ENCODE results near the gene RNF20.
"Not testable (repeated sequence)": the region's sequence is repeated elsewhere in the genome, so short reads cannot be mapped to it uniquely, and the experiment has no call there.

The RNF20 gene

GRCh38 chr9:101510459-101510858, 23.2 kb upstream of the RNF20 start:
- H3K27me3 ChIP-seq = no peaks in the 10 kb centered on the region
- no peaks in the 10 kb centered on the region for H3K9me3 ChIP-seq
- no peak overlapping the region for H3K4me3 ChIP-seq (ENCODE audit: low read depth, low read length)
- no peaks in the 10 kb centered on the region for H3K36me3 ChIP-seq
- no peak for DNase-seq
- no peaks in the 10 kb centered on the region for H3K4me1 ChIP-seq
- TF ChIP-seq, protein P1, sequence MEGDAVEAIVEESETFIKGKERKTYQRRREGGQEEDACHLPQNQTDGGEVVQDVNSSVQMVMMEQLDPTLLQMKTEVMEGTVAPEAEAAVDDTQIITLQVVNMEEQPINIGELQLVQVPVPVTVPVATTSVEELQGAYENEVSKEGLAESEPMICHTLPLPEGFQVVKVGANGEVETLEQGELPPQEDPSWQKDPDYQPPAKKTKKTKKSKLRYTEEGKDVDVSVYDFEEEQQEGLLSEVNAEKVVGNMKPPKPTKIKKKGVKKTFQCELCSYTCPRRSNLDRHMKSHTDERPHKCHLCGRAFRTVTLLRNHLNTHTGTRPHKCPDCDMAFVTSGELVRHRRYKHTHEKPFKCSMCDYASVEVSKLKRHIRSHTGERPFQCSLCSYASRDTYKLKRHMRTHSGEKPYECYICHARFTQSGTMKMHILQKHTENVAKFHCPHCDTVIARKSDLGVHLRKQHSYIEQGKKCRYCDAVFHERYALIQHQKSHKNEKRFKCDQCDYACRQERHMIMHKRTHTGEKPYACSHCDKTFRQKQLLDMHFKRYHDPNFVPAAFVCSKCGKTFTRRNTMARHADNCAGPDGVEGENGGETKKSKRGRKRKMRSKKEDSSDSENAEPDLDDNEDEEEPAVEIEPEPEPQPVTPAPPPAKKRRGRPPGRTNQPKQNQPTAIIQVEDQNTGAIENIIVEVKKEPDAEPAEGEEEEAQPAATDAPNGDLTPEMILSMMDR (IDR thresholded peaks at IDR 0.05; ENCODE audit: low read depth, low read length) = no peak

GRCh38 chr9:101511009-101511408, 22.6 kb upstream of the RNF20 start:
- Histone ChIP-seq H3K36me3 (no peaks in the 10 kb centered on the region), H3K9me3 (no peaks in the 10 kb centered on the region), H3K27me3 (no peaks in the 10 kb centered on the region), H3K4me1 (no peaks in the 10 kb centered on the region), H3K4me3 (ENCODE audit: low read depth, low read length) (no peak overlapping the region)
- DNase-seq = no peak
- TF ChIP-seq, protein P1 (IDR thresholded peaks at IDR 0.05; ENCODE audit: low read depth, low read length) = no peak

GRCh38 chr9:101512116-101512515, 21.5 kb upstream of the RNF20 start:
- no peaks in the 10 kb centered on the region for H3K36me3 ChIP-seq
- TF ChIP-seq, protein P1 (IDR thresholded peaks at IDR 0.05; ENCODE audit: low read depth, low read length) = no peak
- no peak for DNase-seq
- H3K4me3 ChIP-seq (ENCODE audit: low read depth, low read length) = no peak overlapping the region
- no peaks in the 10 kb centered on the region for H3K27me3 ChIP-seq
- H3K4me1 ChIP-seq = no peaks in the 10 kb centered on the region
- no peaks in the 10 kb centered on the region for H3K9me3 ChIP-seq

DNA sequence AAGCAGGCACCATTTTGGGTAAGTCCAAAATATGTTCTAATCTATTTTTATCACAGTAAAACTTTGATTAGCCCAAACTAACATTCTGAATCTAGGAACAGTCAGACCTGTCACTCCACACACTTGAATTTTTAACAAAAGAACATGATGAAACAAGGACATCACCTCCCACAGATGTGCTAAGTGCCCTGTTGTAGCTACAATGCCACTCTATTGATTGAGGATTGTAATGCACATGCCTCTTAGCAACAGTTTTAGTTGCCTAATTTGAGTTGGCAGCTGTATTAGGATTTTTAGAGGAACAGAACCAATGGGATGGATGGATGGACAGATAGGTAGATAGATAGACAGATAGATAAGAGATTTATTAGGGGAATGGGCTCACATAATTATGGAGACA, 20.3 kb upstream of the RNF20 start:
- Histone ChIP-seq H3K4me3 (ENCODE audit: low read depth, low read length) (no peak overlapping the region), H3K9me3 (no peaks in the 10 kb centered on the region), H3K4me1 (no peaks in the 10 kb centered on the region), H3K36me3 (no peaks in the 10 kb centered on the region), H3K27me3 (no peaks in the 10 kb centered on the region)
- DNase-seq = no peak
- TF ChIP-seq, protein P1 (IDR thresholded peaks at IDR 0.05; ENCODE audit: low read depth, low read length) = no peak

GRCh38 chr9:101514071-101514470, 19.6 kb upstream of the RNF20 start:
- Histone ChIP-seq H3K27me3 (no peaks in the 10 kb centered on the region; the same call in 1 of the 2 replicates), H3K4me1 (no peaks in the 10 kb centered on the region), H3K9me3 (no peaks in the 10 kb centered on the region), H3K4me3 (ENCODE audit: low read depth, low read length) (no peak overlapping the region), H3K36me3 (no peaks in the 10 kb centered on the region)
- no peak for DNase-seq
- TF ChIP-seq, protein P1 (IDR thresholded peaks at IDR 0.05; ENCODE audit: low read depth, low read length) = no peak

- Histone ChIP-seq H3K9me3 (no peaks in the 10 kb centered on the region), H3K36me3 (no peaks in the 10 kb centered on the region), H3K27me3 (no peaks in the 10 kb centered on the region; the same call in 1 of the 2 replicates), H3K4me1 (no peaks in the 10 kb centered on the region), H3K4me3 (ENCODE audit: low read depth, low read length) (no peak overlapping the region)
- DNase-seq = no peak
- TF ChIP-seq, protein P1 (IDR thresholded peaks at IDR 0.05; ENCODE audit: low read depth, low read length) = no peak
Measured at GRCh38 chr9:101516655-101517054, 17.0 kb upstream of the RNF20 start.

GRCh38 chr9:101518489-101518888, 15.2 kb upstream of the RNF20 start:
- H3K9me3 ChIP-seq; H3K4me3 ChIP-seq (ENCODE audit: low read depth, low read length); DNase-seq; H3K36me3 ChIP-seq; H3K27me3 ChIP-seq; H3K4me1 ChIP-seq: not testable (repeated sequence)
